Activated CD8-positive, alpha-beta memory T cell treated with anti-CD3 and anti-CD28 coated beads, Interleukin-2, amount 50 U/mL, for 1 hour (primary cell): ENCODE data around the gene NUDT2.

Experiments used
- DNase-seq: peaks from one replicate; pipeline ENCODE4 v3.0.0-alpha.2; 2020; ENCODE audit errors: extremely low read depth

NUDT2 gene

GRCh38 chr9:34370970-34371880 lies 41.9 kb downstream of the NUDT2 start:
- no peak for DNase-seq

- no peak for DNase-seq
Observed at GRCh38 chr9:34371886-34372466, 42.6 kb downstream of the NUDT2 start.

- no peak for DNase-seq
Observed at GRCh38 chr9:34372467-34373011, 43.2 kb downstream of the NUDT2 start.

- DNase-seq = no peak
Observed at GRCh38 chr9:34373749-34374148, 44.4 kb downstream of the NUDT2 start.

GRCh38 chr9:34374339-34374738 lies 45.0 kb downstream of the NUDT2 start:
- no peak for DNase-seq

- DNase-seq = no peak
Observed at GRCh38 chr9:34374905-34375552, 45.7 kb downstream of the NUDT2 start.

- DNase-seq = no peak
Observed at GRCh38 chr9:34375901-34376595, 46.7 kb downstream of the NUDT2 start.

GRCh38 chr9:34376596-34377403 lies 47.4 kb downstream of the NUDT2 start, which contains the start of gene MYORG:
TSS of gene MYORG (minus strand) at chr9:34376898. CDS start at chr9:34372943, 3,955 bp downstream.
- DNase-seq = peak; percentile 87

GRCh38 chr9:34377404-34377746 lies 48.0 kb downstream of the NUDT2 start:
- DNase-seq = no peak

GRCh38 chr9:34378376-34379060 lies 49.1 kb downstream of the NUDT2 start:
- no peak for DNase-seq

- DNase-seq = peak; percentile 74
Observed at GRCh38 chr9:34379334-34380033, 50.1 kb downstream of the NUDT2 start.

GRCh38 chr9:34380034-34380510 lies 50.7 kb downstream of the NUDT2 start:
- DNase-seq = no peak

- DNase-seq = no peak
Observed at GRCh38 chr9:34380511-34381315, 51.3 kb downstream of the NUDT2 start.

- no peak for DNase-seq
Observed at GRCh38 chr9:34381323-34381722, 52.0 kb downstream of the NUDT2 start.

- no peak for DNase-seq
Observed at GRCh38 chr9:34382054-34382453, 52.7 kb downstream of the NUDT2 start.

- DNase-seq = no peak
Observed at GRCh38 chr9:34382879-34383278, 53.5 kb downstream of the NUDT2 start.

- DNase-seq = no peak
Observed at GRCh38 chr9:34383904-34384303, 54.5 kb downstream of the NUDT2 start.

- DNase-seq = no peak
Observed at GRCh38 chr9:34384368-34385165, 55.2 kb downstream of the NUDT2 start.
